Activated CD8-positive, alpha-beta memory T cell treated with anti-CD3 and anti-CD28 coated beads for 36 hours (primary cell): ENCODE results near the gene NPLOC4. TPM values are rescaled to one million over a fixed set of nuclear protein-coding genes. Genes with fewer than 3 reads are reported as not detected.

ENCODE experiments used
- CTCF ChIA-PET: fragments of 350-600 bp; sonication (Branson Sonifier 250); formaldehyde crosslinking; loops from one replicate; lab custom pipeline; 2021; ENCODE audit warnings: antibody characterized with exemption; lab: Charles Lee
- POLR2A ChIA-PET: fragments of 350-600 bp; sonication (Branson Sonifier 250); formaldehyde crosslinking; loops from one replicate; lab custom pipeline; 2021; ENCODE audit warnings: antibody characterized with exemption; lab: Charles Lee
- total RNA-seq, 2 experiments: library from RNA; stranded (reverse); gene quantifications; one replicate each; pipeline ENCODE4 v1.2.3, GENCODE V29; 2021

The NPLOC4 gene
- total RNA-seq, 2 experiments from 2014 or later = 114 to 119 TPM

DNA sequence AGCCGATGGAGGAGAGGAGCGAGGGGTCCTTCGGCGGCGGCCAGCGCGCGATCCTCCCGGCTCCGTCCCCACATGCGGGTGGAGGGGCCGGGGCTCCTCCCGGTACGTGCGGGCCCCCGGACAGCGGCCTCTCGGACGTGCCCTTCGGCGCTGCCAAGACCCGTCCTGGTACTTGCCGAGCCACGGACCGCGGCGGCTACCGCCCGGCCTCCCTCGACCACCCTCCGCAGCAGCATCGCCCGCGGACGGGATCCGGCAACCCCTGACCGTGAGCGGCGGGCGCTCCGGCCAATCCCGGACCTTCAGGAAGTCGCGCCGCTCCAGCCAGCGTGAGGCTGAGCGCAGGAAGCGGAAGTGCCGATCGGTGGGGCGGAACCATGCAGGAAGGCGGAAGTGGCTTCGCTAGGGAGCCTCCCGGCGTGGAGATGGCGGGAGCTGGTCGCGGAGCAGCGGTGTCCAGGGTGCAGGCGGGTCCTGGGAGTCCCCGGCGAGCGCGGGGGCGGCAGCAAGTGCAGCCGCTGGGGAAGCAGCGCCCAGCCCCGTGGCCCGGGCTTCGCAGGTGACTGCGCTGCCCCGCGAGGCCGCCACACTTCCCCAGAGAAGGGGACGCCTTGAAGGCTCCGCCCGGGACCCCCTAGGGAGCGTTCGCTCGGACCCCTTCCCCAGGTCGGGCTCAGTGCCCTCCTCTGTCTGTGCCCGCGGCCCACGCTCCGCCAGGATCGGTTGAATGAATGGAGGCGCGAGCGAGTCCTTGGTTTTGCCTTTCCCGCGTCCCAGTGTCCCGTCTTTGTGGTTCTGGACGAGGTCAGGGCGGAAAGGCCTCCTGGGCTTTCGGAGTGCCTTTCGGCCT, 29.7 kb upstream of the NPLOC4 start, which contains the start of the genes CCDC137 and OXLD1:
TSS of gene CCDC137 (plus strand) at position 396 of the 850 bp plus-strand sequence. CDS start at position 426, 30 bp downstream.
TSS of gene OXLD1 (minus strand) at position 264 of the 850 bp plus-strand sequence. CDS start at position 236, 28 bp downstream.
- ChIA-PET CTCF (no interaction called here), POLR2A (interaction anchor here (0.5 to 1.5 kb wide), 6 partner anchors 17 to 193 kb away, joined by 3 to 6 read pairs (median 3); partner anchors contain the start of genes ARL16, HGS and MRPL12)

DNA sequence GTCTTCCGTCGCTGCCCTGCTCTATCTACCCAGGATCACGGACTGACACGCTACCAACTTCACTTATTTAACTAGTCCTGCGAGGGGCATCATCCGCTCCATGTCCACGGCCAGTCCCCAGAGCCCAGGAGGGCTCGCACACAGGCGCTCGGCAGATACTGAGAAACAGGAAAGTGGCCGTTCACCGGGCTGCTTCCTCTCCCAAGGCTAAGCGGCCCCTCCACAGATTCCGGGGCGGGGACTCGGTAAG, 29.1 kb upstream of the NPLOC4 start:
- POLR2A ChIA-PET = interaction anchor here (0.6 to 1.5 kb wide), 4 partner anchors 17 to 194 kb away, joined by 3 to 5 read pairs (median 4); partner anchors contain the start of genes ARL16, HGS and MRPL12
- CTCF ChIA-PET = interaction anchor here (0.7 to 0.9 kb wide), 2 partner anchors 13 to 18 kb away, joined by 3 to 8 read pairs; partner anchors contain the start of genes ARL16 and HGS

DNA sequence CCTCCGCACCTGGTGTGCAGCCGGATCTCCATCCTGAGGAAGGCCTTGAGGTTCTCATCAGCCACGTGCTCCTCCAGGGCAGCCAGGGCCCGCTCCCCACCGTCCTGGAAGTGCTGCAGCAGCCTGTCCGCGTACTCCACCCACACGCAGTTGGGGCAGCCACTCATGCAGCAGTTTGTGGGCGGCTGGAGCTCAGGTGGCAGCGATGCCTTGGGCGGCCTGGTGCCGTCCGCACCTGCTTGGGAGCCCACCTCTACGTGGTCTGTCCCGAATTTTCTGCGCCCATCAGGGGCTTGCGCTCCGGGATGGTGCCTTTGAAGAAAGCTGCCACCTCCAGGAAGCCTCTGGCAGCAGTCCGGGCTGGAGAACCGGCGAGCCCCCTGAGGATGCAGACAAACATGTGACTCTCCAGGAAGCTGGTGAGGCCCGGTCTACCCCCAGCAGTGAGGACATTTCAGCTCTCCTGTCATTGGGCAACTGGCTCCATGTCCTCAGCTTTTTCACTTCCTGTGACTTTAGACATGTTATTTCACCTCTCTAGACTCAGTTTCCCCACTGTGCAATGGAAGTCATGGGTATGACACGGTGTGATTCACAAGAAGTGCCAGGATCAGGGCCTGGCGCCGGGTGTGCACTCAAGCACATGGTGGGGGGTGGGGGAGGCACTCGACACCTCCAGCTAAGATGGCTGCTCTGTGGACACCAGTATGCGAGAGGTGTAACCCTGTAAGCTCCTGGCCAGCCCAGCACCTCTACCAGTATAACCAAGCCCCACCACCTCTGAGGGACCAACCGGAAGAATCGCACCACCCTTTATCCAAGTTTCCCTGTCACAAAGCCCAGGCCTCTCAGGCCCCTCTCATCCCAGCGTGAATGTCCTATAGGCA, 28.5 kb upstream of the NPLOC4 start:
- ChIA-PET POLR2A (interaction anchor here (0.6 to 1.5 kb wide), 6 partner anchors 14 to 194 kb away, joined by 3 to 5 read pairs (median 4); partner anchors contain the start of genes ARL16, HGS, MRPL12 and SLC25A10), CTCF (interaction anchor here (0.7 to 1.6 kb wide), 4 partner anchors 10 to 153 kb away, joined by 3 to 8 read pairs (median 3); partner anchors contain the start of genes ACTG1, ARL16 and HGS)

DNA sequence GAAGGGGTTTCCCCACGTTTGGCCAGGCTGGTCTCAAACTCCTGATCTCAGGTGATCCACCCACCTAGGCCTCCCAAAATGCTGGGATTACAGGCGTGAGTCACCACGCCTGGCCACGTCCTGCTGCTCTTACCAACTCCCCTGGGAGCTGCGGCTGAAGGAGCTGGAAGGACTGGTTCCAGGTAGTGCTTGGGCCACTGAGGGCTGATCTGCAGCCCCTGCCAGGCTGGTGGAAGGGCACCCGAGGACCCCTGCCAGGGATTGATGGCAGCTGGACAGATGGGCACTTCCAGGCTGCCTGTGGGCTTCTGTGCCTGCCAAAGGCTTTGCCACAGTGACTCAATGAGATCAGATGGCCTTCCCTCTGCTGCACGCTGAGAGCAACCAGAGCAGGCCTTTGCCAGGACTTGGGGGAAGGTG, 27.1 kb upstream of the NPLOC4 start:
- ChIA-PET CTCF (interaction anchor here (1.1 to 1.6 kb wide), 2 partner anchors 11 to 152 kb away, joined by 3 read pairs; partner anchors contain the start of gene ACTG1), POLR2A (interaction anchor here (0.5 to 0.8 kb wide), 2 partner anchors 21 to 252 kb away, joined by 3 to 4 read pairs; no protein-coding TSS in a partner anchor)

DNA sequence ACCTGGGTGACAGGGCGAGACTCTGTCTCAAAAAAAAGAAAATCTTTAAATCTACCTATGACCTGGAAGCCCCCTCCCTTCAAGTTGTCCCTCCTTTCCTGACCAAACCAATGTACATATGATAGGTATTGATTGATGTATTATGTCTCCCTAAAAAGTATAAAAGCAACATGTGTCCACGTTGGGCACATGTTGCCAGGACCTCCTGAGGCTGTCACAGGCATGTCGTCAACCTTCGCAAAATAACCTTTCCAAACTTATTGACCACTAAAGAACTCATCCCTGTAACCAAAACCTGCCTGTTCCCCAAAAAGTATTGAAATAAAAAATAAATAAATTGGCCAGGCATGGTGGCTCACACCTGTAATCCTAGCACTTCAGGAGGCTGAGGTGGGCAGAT, 25.1 kb upstream of the NPLOC4 start:
- ChIA-PET CTCF (interaction anchor here (1.1 kb wide), 1 partner anchor 13 kb away, joined by 3 read pairs; no protein-coding TSS in a partner anchor), POLR2A (no interaction called here)

DNA sequence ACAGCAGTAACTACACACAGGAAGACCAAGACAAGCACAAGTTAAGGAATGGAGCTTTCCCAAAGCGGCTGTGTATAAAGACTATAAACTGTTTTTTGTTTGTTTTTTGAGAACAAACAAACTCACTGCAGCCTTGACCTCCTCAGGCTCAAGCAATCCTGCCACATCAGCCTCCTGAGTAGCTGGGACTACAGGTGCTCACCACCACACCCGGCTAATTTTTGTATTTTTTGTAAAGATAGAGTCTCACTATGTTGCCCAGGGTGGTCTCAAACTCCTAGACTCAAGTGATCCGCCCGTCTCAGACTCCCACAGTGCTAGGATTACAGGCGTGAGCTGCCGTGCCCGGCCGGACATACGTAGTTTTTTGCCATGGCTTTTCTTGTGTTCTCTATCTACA, 23.5 kb upstream of the NPLOC4 start:
- ChIA-PET CTCF (no interaction called here), POLR2A (no interaction called here)

DNA sequence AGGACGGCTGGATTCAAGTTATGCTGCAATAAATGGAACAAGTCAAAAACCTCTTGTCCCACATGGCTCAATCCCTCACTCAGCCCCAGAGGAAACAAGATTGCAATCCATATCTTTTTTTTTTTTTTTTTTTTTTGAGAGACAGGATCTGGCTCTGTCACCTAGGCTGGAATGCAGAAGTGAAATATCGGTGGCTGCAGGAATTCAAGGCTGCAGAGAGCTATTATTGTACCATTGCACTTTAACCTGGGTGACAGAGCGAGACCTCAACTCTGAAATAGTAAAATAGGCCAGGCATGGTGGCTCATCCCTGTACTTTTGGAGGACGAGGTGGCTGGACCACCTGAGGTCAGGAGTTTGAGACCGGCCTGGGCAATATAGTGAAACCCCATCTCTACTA, 22.1 kb upstream of the NPLOC4 start:
- CTCF ChIA-PET = interaction anchor here (0.9 kb wide), 1 partner anchor 21 kb away, joined by 4 read pairs; no protein-coding TSS in a partner anchor
- POLR2A ChIA-PET = no interaction called here

DNA sequence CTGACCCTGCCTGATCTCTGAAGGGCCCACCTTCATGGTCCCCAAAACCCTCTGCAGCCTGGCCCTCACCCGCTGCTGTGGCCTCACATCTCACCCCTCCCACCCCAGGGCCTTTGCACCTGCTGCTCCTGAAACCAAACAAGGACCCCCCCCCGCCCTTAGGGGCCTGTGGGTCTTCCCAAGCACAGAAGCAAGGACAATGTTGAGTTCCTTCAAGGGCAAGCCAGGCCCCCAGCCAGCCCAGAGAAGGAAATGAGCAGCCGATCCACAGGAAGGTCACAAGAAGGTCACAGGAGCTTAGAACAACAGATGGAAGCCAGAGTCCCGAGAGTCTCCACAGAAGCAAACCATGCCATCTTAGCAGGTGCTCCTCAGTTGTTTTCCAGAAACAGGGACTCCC, 19.9 kb upstream of the NPLOC4 start:
- ChIA-PET POLR2A (no interaction called here), CTCF (no interaction called here)

DNA sequence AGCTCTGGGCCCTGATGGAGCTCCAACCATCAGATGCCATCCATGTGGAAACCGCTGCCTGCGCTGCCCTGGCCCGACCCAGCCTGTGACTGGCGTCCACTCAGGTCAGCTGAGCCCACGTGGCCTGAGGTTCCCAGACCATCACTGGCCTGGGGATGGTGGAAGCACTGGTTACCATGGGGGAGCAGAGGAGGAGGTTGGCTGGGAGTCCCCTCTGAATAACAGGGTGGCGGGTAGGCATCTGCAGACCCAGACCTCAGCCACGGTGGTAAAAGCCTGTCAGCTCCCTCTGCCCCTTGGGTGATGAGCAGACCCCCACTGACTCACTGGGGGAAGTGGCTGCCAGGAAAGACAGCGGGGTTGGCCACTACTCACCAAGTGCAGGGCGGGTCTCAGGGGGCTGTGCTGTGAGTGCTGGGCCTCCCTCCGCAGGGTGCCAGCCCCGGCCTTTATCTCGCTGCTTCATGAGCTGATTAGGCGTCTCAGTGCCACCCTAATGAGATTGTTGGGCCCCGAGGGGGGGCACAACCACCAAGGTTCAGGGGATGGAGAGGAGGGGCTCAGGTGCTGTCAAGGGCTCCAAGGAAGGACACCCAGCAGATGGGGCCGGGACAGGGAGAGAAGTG, 19.3 kb upstream of the NPLOC4 start, which contains the start of gene PDE6G:
TSS of gene PDE6G (minus strand) at position 425 of the 626 bp plus-strand sequence. CDS start 3,237 bp downstream, outside the sequence.
- ChIA-PET CTCF (no interaction called here), POLR2A (no interaction called here)

DNA sequence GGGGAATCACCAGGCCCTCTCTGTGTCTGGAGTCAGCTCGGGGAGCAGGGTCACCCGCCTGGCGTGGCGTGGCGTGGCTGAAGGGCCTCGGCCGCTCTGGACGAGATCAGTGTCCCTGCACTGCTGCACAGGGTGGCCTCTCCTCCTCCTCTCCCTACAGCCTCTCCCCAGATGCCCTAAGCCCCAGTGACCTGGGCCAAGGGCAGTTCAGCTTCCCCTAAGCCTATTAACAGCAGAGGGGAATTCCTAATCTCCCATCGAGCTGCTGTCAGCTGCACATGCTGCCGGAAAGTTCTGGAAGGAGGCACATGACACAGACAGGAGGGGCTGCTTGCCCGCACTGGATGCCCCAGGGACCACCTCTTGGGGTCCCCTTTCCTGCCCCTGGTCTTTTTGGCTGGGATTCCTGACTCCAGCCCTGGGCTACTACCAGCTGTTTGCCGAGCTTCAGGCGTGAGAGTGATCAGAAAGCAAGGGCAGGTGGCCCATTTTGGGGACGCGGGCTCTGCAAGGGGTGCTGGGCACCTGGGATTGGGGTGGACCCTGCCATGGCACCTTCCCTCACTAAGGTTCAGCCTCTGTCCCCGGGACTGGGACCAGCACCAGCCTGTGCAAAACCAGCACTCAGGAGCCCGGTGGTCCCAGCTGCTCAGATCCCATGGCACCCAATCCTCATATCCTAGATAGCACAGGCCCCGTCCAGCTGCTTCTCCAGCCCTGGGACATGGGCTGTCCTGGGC, 18.6 kb upstream of the NPLOC4 start:
- POLR2A ChIA-PET = no interaction called here
- CTCF ChIA-PET = interaction anchor here (1.4 kb wide), 1 partner anchor 54 kb away, joined by 3 read pairs; no protein-coding TSS in a partner anchor

DNA sequence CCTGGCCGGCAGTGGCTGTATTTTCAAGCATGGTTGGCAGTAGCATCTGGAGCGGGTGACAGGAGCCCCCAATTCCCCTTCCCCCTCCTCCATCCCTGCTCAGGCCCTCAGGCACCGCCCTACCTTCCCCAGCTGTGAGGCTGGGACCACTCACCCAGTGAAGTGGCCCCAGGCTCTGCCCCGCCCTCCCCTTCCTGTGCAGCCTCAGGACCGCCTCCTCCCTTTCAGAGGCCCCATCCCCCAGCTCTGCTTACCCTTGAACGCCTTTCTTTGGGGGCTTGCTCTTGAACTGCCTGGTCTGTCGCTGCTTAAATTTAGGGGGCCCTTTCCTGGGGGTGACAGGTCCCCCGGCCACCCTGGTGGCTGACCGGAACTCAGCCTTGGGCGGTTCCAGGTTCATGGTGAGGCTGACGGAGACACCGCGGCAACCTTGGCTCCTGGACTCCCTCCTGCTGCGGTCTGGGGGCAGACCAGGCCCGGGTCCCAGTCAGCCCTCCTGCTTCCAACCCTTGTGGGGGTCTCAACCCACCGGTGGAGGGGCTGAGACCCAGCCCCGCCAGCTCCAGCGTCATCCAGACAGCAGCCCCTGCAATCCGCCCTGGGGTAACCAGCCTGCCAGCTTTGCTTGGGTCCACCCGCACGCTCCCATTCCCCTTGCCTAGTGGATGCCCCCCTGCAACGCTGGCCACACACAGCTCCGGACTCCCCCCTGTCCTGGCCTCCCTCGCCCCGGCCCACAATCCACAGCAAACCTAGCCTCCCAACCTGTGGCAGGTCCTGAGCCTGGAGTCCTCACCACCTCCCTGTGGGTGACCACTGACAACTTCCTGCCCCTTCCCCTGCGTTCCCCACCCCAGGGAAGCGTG, 16.2 kb upstream of the NPLOC4 start:
- ChIA-PET POLR2A (interaction anchor here (0.7 kb wide), 1 partner anchor 50 kb away, joined by 3 read pairs; the partner anchor contains the start of gene MRPL12), CTCF (interaction anchor here (0.6 kb wide), 1 partner anchor 30 kb away, joined by 3 read pairs; no protein-coding TSS in a partner anchor)

DNA sequence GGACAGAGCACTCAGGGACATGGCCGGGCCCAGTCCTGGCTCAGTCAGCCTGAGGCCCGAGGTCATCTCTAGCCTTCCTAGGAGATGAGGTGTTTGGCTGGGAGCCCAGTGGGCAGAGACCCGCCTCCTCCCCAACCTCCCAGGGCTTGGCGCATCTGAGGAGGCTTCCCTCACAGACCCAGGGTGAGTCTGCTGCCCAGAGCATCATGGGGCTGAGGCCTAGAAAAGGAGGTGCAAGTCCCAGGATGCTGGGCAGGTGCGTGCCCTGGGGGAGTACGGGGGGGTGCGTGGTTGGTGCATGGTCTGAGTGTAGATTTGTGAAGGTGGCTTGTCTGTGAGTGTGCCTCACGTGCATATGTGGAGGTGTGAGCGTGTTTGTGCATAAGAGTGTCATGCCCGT, 14.8 kb upstream of the NPLOC4 start:
- ChIA-PET POLR2A (interaction anchor here (1.0 kb wide), 1 partner anchor 13 kb away, joined by 3 read pairs; no protein-coding TSS in a partner anchor), CTCF (no interaction called here)

DNA sequence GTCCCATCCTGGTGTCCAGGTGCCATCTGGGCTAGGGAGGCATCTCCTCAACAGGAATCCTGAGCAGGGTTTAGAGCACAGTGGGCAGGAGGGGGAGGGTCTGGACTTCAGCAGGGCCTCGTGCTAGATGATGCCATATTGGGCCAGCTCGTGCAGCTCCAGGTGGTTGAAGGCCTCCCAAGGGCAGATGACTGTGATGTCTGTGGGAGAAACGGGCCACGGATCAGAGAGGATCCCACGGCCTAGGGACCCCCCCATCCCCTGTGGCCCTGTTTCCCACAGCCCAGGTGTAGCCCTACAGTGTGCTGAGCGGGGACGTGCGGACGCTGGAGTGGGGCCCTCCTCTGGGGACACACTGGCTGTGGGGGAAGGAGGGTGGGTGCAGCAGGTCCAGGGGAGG, 14.0 kb upstream of the NPLOC4 start:
- CTCF ChIA-PET = interaction anchor here (0.7 kb wide), 1 partner anchor 317 kb away, joined by 4 read pairs; no protein-coding TSS in a partner anchor

DNA sequence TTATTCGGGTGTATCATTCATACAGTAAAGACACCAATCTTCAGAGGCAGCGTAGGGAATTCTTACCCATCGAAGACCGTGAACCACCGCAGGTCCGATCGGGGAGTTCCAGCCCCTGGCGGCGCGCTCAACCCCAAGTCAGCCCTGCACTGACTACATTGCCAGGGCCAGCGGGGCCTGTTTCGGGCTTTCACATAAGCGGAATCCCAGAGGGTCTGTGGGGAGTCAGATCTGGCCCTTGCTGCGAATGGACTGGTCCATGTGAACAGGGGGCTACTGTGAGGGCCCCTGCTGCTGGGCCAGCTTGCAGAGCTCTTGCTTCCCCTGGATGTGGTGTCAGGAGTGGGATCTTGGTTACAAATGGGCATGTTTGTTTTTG, 11.8 kb upstream of the NPLOC4 start:
- ChIA-PET CTCF (no interaction called here), POLR2A (no interaction called here)

More for the DNA sequence above, 14.0 kb upstream of the NPLOC4 start:
- POLR2A ChIA-PET = interaction anchor here (0.6 to 1.0 kb wide), 2 partner anchors 14 to 132 kb away, joined by 3 read pairs; no protein-coding TSS in a partner anchor

DNA sequence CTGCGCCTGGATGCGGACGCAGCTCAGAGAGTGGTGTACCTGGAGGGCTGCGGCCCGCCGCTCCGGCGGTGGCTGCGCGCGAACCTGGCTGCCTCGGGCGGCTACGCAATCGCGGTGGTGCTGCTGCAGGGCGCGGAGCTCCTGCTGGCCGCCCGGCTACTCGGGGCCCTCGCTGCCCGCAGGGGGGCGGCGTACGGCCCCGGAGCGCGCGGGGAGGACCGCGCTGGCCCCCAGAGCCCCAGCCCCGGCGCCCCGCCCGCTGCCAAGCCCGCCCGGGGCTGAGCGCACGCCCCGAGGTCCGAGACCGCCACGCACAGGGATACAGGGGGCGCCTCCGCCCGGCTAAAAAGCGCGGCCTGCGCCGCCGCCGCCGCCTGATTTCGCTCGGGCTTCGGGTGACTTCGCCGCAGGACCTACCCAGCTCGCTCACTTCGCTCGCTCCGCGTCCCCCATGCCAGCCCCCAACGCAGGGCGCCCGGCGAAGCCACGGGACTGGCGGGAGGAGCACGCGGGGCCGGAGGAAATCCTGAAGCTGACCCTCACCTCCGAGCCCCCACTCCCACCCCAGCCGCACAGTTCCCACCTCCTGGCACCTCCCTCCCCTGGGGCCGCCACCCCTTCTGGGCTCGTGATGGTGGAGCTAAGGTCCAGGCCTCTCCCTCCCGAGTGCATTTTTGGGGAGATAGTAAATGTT, 11.2 kb upstream of the NPLOC4 start:
- POLR2A ChIA-PET = no interaction called here
- CTCF ChIA-PET = interaction anchor here (0.6 kb wide), 2 partner anchors 9 to 823 kb away, joined by 3 read pairs; no protein-coding TSS in a partner anchor

DNA sequence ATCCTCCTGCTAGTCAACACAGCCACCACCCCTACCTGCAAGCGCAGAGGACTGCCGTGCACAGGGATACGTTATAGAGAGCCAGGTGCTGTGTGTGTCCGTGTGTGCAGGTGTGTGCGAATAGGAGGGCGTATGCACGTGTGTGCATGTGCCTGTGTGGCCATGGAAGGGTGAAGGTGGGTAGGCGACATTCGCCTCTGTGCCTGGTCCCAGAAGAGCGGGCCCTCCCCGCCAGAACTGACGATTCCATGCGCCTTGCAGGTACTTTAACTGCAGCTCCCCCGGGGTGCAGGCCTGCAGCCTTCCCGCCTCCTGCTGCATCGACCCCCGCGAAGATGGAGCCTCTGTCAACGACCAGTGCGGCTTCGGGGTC, 10.7 kb upstream of the NPLOC4 start:
- CTCF ChIA-PET = interaction anchor here (0.6 kb wide), 2 partner anchors 8 to 824 kb away, joined by 3 read pairs; no protein-coding TSS in a partner anchor
- POLR2A ChIA-PET = no interaction called here
